HCT116 (cell line): Measurements from ENCODE around the gene SBF2. TPM values are rescaled to one million over a fixed set of nuclear protein-coding genes. Genes with fewer than 3 reads are reported as not detected.

Experiments used
- ATAC-seq: fragments of 200-7000 bp; cut with Tn5 transposase; 2 replicates; pipeline ENCODE4 v1.9.1; 2020; ENCODE audit warnings: mild to moderate bottlenecking, moderate library complexity
- BruUV-seq: library from RNA; stranded (reverse); fragments of 400-500 nt; replicated peaks from 2 replicates; lab custom pipeline; 2021; lab: Mats Ljungman, UMichigan
- CTCF ChIA-PET: fragments of 300-600 bp; sonication (Branson Sonifier 250); formaldehyde crosslinking; loops from one replicate; lab custom pipeline; 2021; ENCODE audit warnings: antibody characterized with exemption; lab: Charles Lee
- POLR2A ChIA-PET: fragments of 300-600, 350-600 bp; sonication (Branson Sonifier 250); formaldehyde crosslinking; loops from one replicate; lab custom pipeline; 2021; ENCODE audit warnings: antibody characterized with exemption; lab: Charles Lee
- RAD21 ChIA-PET, 2 experiments: fragments of 300-600 bp; sonication (Branson Sonifier 250); formaldehyde crosslinking; loops; one replicate each; lab custom pipeline; 2023; ENCODE audit warnings: low total read pairs in 2 of 2; ENCODE audit not compliant: uncharacterized antibody in 2 of 2, unreplicated experiment in 2 of 2, low non-redundant PET in 1 of 2; lab: Charles Lee
- DNase-seq: peaks from one replicate; pipeline ENCODE4 v3.0.0-alpha.2; 2010; ENCODE audit warnings: low read depth, low spot score
- H2AFZ ChIP-seq: fragments of 200-600 bp; shearing (Covaris generic), sonication (generic); 2 replicates; pipeline ENCODE4 v1.6.1; 2017; ENCODE audit warnings: low read depth, mixed run types, mixed read lengths, antibody characterized with exemption, low read length; ENCODE audit not compliant: poor library complexity, severe bottlenecking
- H3K27ac ChIP-seq: 2 replicates; pipeline ENCODE4 v1.5.1; 2012; ENCODE audit warnings: low read depth, low read length
- H3K27me3 ChIP-seq: fragments of 200-600 bp; sonication (generic); 2 replicates; pipeline ENCODE4 v1.6.1; 2016; ENCODE audit warnings: mixed run types, low read length, mixed read lengths; ENCODE audit not compliant: insufficient read depth
- H3K36me3 ChIP-seq, 2 experiments: fragments of 200-500 bp in 1 of 2; fragments of 200-600 bp in 1 of 2; sonication (Bioruptor generic) in 1 of 2; sonication (generic) in 1 of 2; 2 replicates each; pipeline versions ENCODE4 v1.5.1 to v1.6.1; 2014 to 2016; ENCODE audit warnings: low read length in 2 of 2, inconsistent platforms in 1 of 2, mixed read lengths in 1 of 2, mixed run types in 1 of 2; ENCODE audit not compliant: insufficient read depth in 2 of 2, control insufficient read depth in 1 of 2
- H3K4me1 ChIP-seq, 2 experiments: fragments of 200-600 bp in 1 of 2; sonication (generic) in 1 of 2; 2 replicates each; pipeline versions ENCODE4 v1.5.1 to v1.6.1; 2012 to 2017; ENCODE audit warnings: low read length in 2 of 2, inconsistent platforms in 1 of 2, mild to moderate bottlenecking in 1 of 2, mixed read lengths in 1 of 2, mixed run types in 1 of 2, moderate library complexity in 1 of 2; ENCODE audit not compliant: insufficient read depth in 2 of 2, control insufficient read depth in 1 of 2
- H3K4me2 ChIP-seq: fragments of 200-600 bp; sonication (generic); 2 replicates; pipeline ENCODE4 v1.6.1; 2017; ENCODE audit warnings: mixed run types, low read length, mixed read lengths
- H3K4me3 ChIP-seq, 2 experiments: fragments of 200-600 bp in 1 of 2; sonication (generic) in 1 of 2; replicated peaks in 1 of 2; 2 replicates each; pipeline ENCODE4 v1.5.1; 2011 to 2016; ENCODE audit warnings: low read length in 2 of 2, control low read depth in 1 of 2, low read depth in 1 of 2, mild to moderate bottlenecking in 1 of 2, mixed read lengths in 1 of 2, mixed run types in 1 of 2
- H3K79me2 ChIP-seq: fragments of 200-600 bp; sonication (generic); 2 replicates; pipeline ENCODE4 v1.6.1; 2017; ENCODE audit warnings: mild to moderate bottlenecking, mixed run types, low read length, moderate library complexity, mixed read lengths; ENCODE audit not compliant: insufficient read depth
- H3K9ac ChIP-seq: fragments of 200-600 bp; sonication (generic); 2 replicates; pipeline ENCODE4 v1.6.1; 2016; ENCODE audit warnings: low read length, mixed read lengths
- H3K9me2 ChIP-seq: fragments of 200-600 bp; sonication (generic), shearing (Covaris generic); 2 replicates; pipeline ENCODE4 v1.6.1; 2017; ENCODE audit warnings: mixed run types, mild to moderate bottlenecking, moderate library complexity; ENCODE audit not compliant: insufficient read depth
- H3K9me3 ChIP-seq, 2 experiments: fragments of 200-500 bp in 1 of 2; fragments of 200-600 bp in 1 of 2; sonication (Bioruptor generic) in 1 of 2; sonication (generic) in 1 of 2; 2 replicates each; pipeline ENCODE4 v1.6.1; 2014 to 2017; ENCODE audit warnings: low read length in 2 of 2, mixed read lengths in 2 of 2, inconsistent platforms in 1 of 2, low read depth in 1 of 2, mild to moderate bottlenecking in 1 of 2, mixed run types in 1 of 2, moderate library complexity in 1 of 2; ENCODE audit not compliant: control insufficient read depth in 1 of 2, insufficient read depth in 1 of 2
- H4K20me1 ChIP-seq: fragments of 200-600 bp; sonication (generic), shearing (Covaris generic); 2 replicates; pipeline ENCODE4 v1.6.1; 2017; ENCODE audit warnings: mixed run types, mild to moderate bottlenecking, moderate library complexity; ENCODE audit not compliant: insufficient read depth
- CBX3 ChIP-seq: IDR thresholded peaks from 2 replicates; pipeline ENCODE4 v1.6.1; 2012; ENCODE audit warnings: low read depth
- ELF1 ChIP-seq: IDR thresholded peaks from 2 replicates; pipeline ENCODE4 v1.6.1; 2012; ENCODE audit warnings: low read depth, borderline replicate concordance
- RAD21 ChIP-seq: IDR thresholded peaks from 2 replicates; pipeline ENCODE4 v1.6.1; 2012; ENCODE audit warnings: low read depth, mild to moderate bottlenecking
- YY1 ChIP-seq: IDR thresholded peaks from 2 replicates; pipeline ENCODE4 v1.6.1; 2011; ENCODE audit warnings: low read length, low read depth, moderate library complexity, mild to moderate bottlenecking; ENCODE audit not compliant: insufficient replicate concordance; ENCODE audit errors: extremely low read depth
- intact Hi-C: fragments of 100-400 bp; cut with micrococcal nuclease; formaldehyde crosslinking; loops from 2 replicates; pipeline ENCODE4 v1.10.0; 2022
- total RNA-seq: library from RNA; stranded (reverse); gene quantifications from one replicate; pipeline ENCODE4 v1.2.1, GENCODE V29; 2021; ENCODE audit not compliant: unreplicated experiment
- TF ChIP-seq, protein P1 (sequence below), 3 experiments: fragments of 200-600 bp in 1 of 3; sonication (generic) in 1 of 3; IDR thresholded peaks in 2 of 3; conservative IDR thresholded peaks in 1 of 3; 2 replicates each; pipeline ENCODE4 v1.5.1; 2012 to 2017; ENCODE audit warnings: low read depth in 2 of 3, low read length in 2 of 3, antibody characterized with exemption in 1 of 3, borderline replicate concordance in 1 of 3, control low read depth in 1 of 3, mild to moderate bottlenecking in 1 of 3, mixed read lengths in 1 of 3, mixed run types in 1 of 3, moderate library complexity in 1 of 3; ENCODE audit not compliant: insufficient read depth in 1 of 3

SBF2 gene
- total RNA-seq, 1 experiment from 2014 or later, result 35.0 TPM

DNA sequence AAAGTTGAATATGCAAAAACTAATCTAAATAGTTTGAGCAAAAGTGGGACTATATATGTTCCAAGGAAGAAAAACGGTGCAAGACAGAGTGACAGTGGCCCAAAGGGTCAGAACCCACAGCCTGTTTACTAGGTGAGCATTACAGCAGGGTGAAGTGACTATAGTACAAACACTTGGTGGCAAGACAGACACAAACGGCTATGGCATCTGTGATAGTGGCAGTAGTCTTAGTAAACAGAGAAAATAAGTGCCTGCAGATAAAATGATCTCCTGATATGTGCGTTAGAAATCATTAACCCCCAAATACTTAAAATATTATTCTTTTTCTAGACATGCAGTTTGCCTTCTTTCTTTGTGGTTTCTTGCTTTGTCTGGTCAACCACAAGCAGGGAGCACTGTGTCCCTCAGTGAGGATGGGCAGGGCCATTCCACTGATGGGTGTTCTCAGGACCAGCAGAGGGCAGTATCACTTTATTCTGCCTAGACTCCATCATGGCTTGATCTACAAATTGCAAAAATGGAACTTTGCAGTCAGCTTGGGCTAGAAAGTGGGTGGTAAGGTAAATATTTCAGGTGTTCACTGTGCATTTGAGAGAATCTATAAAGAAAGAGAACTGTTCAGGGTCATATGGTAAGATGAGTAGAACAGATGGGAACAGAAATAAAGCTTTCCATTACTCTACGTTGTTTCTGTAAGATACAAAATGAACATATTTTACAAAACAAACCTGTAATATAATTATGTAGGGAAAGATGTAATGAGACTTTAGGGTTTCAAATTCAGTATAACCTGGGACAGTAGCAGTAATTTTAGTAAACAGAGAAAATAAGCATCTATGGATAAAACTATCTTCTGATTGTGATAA, 431.9 kb downstream of the SBF2 start:
- TF ChIP-seq ELF1 (no peak), CBX3 (peak; percentile 46; the same call in 1 of the 2 replicates), RAD21 (peak; percentile 86), YY1 (peak; percentile 53)
- TF ChIP-seq, protein P1, sequence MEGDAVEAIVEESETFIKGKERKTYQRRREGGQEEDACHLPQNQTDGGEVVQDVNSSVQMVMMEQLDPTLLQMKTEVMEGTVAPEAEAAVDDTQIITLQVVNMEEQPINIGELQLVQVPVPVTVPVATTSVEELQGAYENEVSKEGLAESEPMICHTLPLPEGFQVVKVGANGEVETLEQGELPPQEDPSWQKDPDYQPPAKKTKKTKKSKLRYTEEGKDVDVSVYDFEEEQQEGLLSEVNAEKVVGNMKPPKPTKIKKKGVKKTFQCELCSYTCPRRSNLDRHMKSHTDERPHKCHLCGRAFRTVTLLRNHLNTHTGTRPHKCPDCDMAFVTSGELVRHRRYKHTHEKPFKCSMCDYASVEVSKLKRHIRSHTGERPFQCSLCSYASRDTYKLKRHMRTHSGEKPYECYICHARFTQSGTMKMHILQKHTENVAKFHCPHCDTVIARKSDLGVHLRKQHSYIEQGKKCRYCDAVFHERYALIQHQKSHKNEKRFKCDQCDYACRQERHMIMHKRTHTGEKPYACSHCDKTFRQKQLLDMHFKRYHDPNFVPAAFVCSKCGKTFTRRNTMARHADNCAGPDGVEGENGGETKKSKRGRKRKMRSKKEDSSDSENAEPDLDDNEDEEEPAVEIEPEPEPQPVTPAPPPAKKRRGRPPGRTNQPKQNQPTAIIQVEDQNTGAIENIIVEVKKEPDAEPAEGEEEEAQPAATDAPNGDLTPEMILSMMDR (IDR thresholded peaks at IDR 0.05 in 2 of 3, conservative IDR thresholded peaks at IDR 0.05 in 1 of 3; ENCODE audit: borderline replicate concordance in 1 of 3, insufficient read depth in 1 of 3, low read depth in 2 of 3, low read length in 2 of 3), result peak; percentile 78 to 90 (median 82)
- H3K4me2 ChIP-seq, result no peak overlapping the region
- H3K9me2 ChIP-seq, result no peaks in the 10 kb centered on the region
- intact Hi-C loops, result loop anchor here (1.0 to 2.0 kb wide), 4 partner anchors 111 to 504 kb away; no protein-coding TSS in a partner anchor
- H4K20me1 ChIP-seq, result no peaks in the 10 kb centered on the region
- no peak overlapping the region for H3K4me3 ChIP-seq
- CTCF ChIA-PET, result interaction anchor here (0.8 to 1.5 kb wide), 6 partner anchors 17 to 504 kb away, joined by 3 to 4 read pairs (median 4); no protein-coding TSS in a partner anchor
- no peaks in the 10 kb centered on the region for H3K9me3 ChIP-seq
- no peaks in the 10 kb centered on the region for H3K27me3 ChIP-seq
- H3K4me1 ChIP-seq, result no peaks in the 10 kb centered on the region; a peak in 1 of 4 replicates
- RAD21 ChIA-PET, result no interaction called here
- H3K27ac ChIP-seq, result no peak overlapping the region
- DNase-seq (peak; percentile 31), ATAC-seq (peak; percentile 98)
- H2AFZ ChIP-seq, result no peak overlapping the region
- no peaks in the 10 kb centered on the region; a peak in 1 of 4 replicates for H3K36me3 ChIP-seq
- BruUV-seq, result no TSS peak
- no peak overlapping the region for H3K9ac ChIP-seq
- no peaks in the 10 kb centered on the region for H3K79me2 ChIP-seq
- POLR2A ChIA-PET, result no interaction called here
